K562 (cell line): Measurements from ENCODE around the gene AMDHD2. TPM values are rescaled to one million over a fixed set of nuclear protein-coding genes. Genes with fewer than 3 reads are reported as not detected.
A peak's percentile ranks its signal among the peaks of the same experiment; 100 is the strongest.

Experiments
- ATAC-seq: fragments of 200-7000 bp; cut with Tn5 transposase; 3 replicates; pipeline ENCODE4 v1.9.1; 2020; ENCODE audit warnings: moderate library complexity
- BruUV-seq: library from RNA; stranded (reverse); fragments of 400-500 nt; replicated peaks from 2 replicates; lab custom pipeline; 2021; lab: Mats Ljungman, UMichigan
- CTCF ChIA-PET: fragments of 300-600 bp; formaldehyde crosslinking; extraction: SDS; loops from one replicate; lab custom pipeline; 2021; ENCODE audit warnings: low intra/inter-chr PET ratio; lab: Yijun Ruan, JAX
- POLR2A ChIA-PET: fragments of 300-600, 350-650 bp; sonication (Branson Sonifier 250); formaldehyde crosslinking; extraction: SDS; loops from one replicate; lab custom pipeline; 2021; ENCODE audit warnings: antibody characterized with exemption, inconsistent platforms; lab: Yijun Ruan, JAX
- DNase-seq, 4 experiments: peaks; one replicate each; pipeline versions ENCODE4 v3.0.0 to v3.0.0-alpha.2; 2011 to 2018; ENCODE audit warnings: low spot score in 3 of 4, mixed read lengths in 3 of 4; ENCODE audit errors: extremely low read depth in 1 of 4
- FAIRE-seq: peaks from 2 replicates; lab custom pipeline; 2011; peaks lifted over from hg19 to GRCh38; lab: Jason Lieb, UNC
- H2AFZ ChIP-seq: 2 replicates; pipeline ENCODE4 v1.6.0; 2011; ENCODE audit warnings: low read depth, low read length, control low read depth, inconsistent platforms
- H3K27ac ChIP-seq: fragments of 200-600 bp; 3 replicates; pipeline ENCODE4 v1.8.0; 2011; ENCODE audit warnings: low read depth, mild to moderate bottlenecking, control low read depth, inconsistent platforms, low read length, moderate library complexity, mixed read lengths; ENCODE audit errors: extremely low read depth
- H3K27me3 ChIP-seq, 2 experiments: fragments of 300-600 bp in 1 of 2; 2 replicates in 1 of 2; 3 replicates in 1 of 2; pipeline versions ENCODE4 v1.6.0 to v1.8.0; 2011; ENCODE audit warnings: inconsistent platforms in 2 of 2, low read length in 2 of 2, mild to moderate bottlenecking in 1 of 2, mixed read lengths in 1 of 2, moderate library complexity in 1 of 2; ENCODE audit not compliant: control insufficient read depth in 2 of 2, insufficient read depth in 2 of 2
- H3K36me3 ChIP-seq: fragments of 300-600 bp; 3 replicates; pipeline ENCODE4 v1.8.0; 2011; ENCODE audit warnings: mild to moderate bottlenecking, low read length, inconsistent platforms; ENCODE audit not compliant: control insufficient read depth, insufficient read depth
- H3K4me1 ChIP-seq, 2 experiments: fragments of 200-600 bp in 1 of 2; replicated peaks in 1 of 2; 2 replicates in 1 of 2; 3 replicates in 1 of 2; pipeline versions ENCODE4 v1.5.1 to v1.8.0; 2011; ENCODE audit warnings: inconsistent platforms in 2 of 2, low read length in 2 of 2, mild to moderate bottlenecking in 1 of 2, mixed read lengths in 1 of 2, moderate library complexity in 1 of 2; ENCODE audit not compliant: control insufficient read depth in 2 of 2, insufficient read depth in 2 of 2
- H3K4me2 ChIP-seq: 2 replicates; pipeline ENCODE4 v1.6.1; 2011; ENCODE audit warnings: low read length, control low read depth, inconsistent platforms, mixed read lengths; ENCODE audit not compliant: insufficient read depth
- H3K4me3 ChIP-seq: fragments of 200-600 bp; sonication (generic), shearing (Covaris generic); 2 replicates; pipeline ENCODE4 v1.5.1; 2016; ENCODE audit warnings: control low read depth, inconsistent platforms
- H3K79me2 ChIP-seq: fragments of 200-600 bp; 3 replicates; pipeline ENCODE4 v1.8.0; 2011; ENCODE audit warnings: low read length, inconsistent platforms; ENCODE audit not compliant: control insufficient read depth, insufficient read depth
- H3K9ac ChIP-seq, 2 experiments: 2 replicates each; pipeline versions ENCODE4 v1.6.0 to v1.6.1; 2011; ENCODE audit warnings: low read depth in 2 of 2, low read length in 2 of 2, control low read depth in 1 of 2, inconsistent platforms in 1 of 2, mild to moderate bottlenecking in 1 of 2, mixed read lengths in 1 of 2; ENCODE audit not compliant: insufficient read depth in 1 of 2
- H3K9me1 ChIP-seq: one replicate; pipeline ENCODE4 v1.6.0; 2011; ENCODE audit warnings: inconsistent platforms, mild to moderate bottlenecking, low read length, moderate library complexity; ENCODE audit not compliant: control insufficient read depth, insufficient read depth
- H3K9me3 ChIP-seq: replicated peaks from 2 replicates; pipeline ENCODE4 v1.5.1; 2011; ENCODE audit warnings: low read depth, low read length, inconsistent platforms; ENCODE audit not compliant: control insufficient read depth, insufficient read depth
- H4K20me1 ChIP-seq: replicated peaks from 2 replicates; pipeline ENCODE4 v1.6.1; 2011; ENCODE audit warnings: low read length, inconsistent platforms, mixed read lengths; ENCODE audit not compliant: control insufficient read depth, insufficient read depth
- CEBPZ ChIP-seq: fragments of 150-350 bp; IDR thresholded peaks from 2 replicates; pipeline ENCODE4 v1.6.1; 2014; ENCODE audit warnings: low read depth, mild to moderate bottlenecking, low read length, borderline replicate concordance
- KLF16 ChIP-seq: IDR thresholded peaks from 2 replicates; pipeline ENCODE4 v1.6.1; 2016; ENCODE audit warnings: antibody characterized with exemption
- NFIC ChIP-seq: fragments of 450-650 bp; IDR thresholded peaks from 2 replicates; pipeline ENCODE4 v1.6.1; 2017; ENCODE audit warnings: mild to moderate bottlenecking, inconsistent platforms
- NFIX ChIP-seq: fragments of 250-450 bp; sonication (Bioruptor Pico); IDR thresholded peaks from 2 replicates; pipeline ENCODE4 v1.4.0; 2020; ENCODE audit warnings: low read depth, mild to moderate bottlenecking, moderate library complexity
- ZNF518B ChIP-seq: fragments of 250-450 bp; sonication (Bioruptor Pico); IDR thresholded peaks from 2 replicates; pipeline ENCODE4 v1.5.0; 2021; ENCODE audit warnings: mild to moderate bottlenecking, moderate library complexity
- WGBS: fragments of 100-300 bp; shearing (Covaris generic); methylation state at CpG from one replicate; pipeline ENCODE4 v1.1.6; 2016; ENCODE audit warnings: low coverage, mixed read lengths; ENCODE audit not compliant: insufficient coverage; ENCODE audit errors: missing lambda C conversion rate; 5-methylcytosine and 5-hydroxymethylcytosine counted together
- in situ Hi-C: fragments of 300-500 bp; cut with MboI; formaldehyde crosslinking; loops from 4 replicates; pipeline ENCODE4 v1.15.0; 2018; ENCODE audit warnings: inconsistent platforms, mixed read lengths
- intact Hi-C: fragments of 100-400 bp; cut with micrococcal nuclease; formaldehyde crosslinking; loops from 2 replicates; pipeline ENCODE4 v1.14.2; 2022
- polyA plus RNA-seq, 8 experiments: library from polyadenylated mRNA; depleted of rRNA in 4 of 8; stranded (reverse) in 5 of 8; unstranded in 3 of 8; fragments of >200 nt; fragmentation: Nextera tagmentation in 2 of 8; fragmentation: Illumina TruSeq in 1 of 8; extraction: Ambion mirVana in 2 of 8; extraction: Trizol in 1 of 8; gene quantifications; 2 replicates each; pipeline versions ENCODE4 v1.2.1 to v1.2.3, GENCODE V29; 2011 to 2014; ENCODE audit warnings: inconsistent platforms in 1 of 8, missing spikeins in 1 of 8
- total RNA-seq, 7 experiments: library from RNA; depleted of rRNA in 6 of 7; stranded (reverse); fragments of >200 nt in 6 of 7; fragmentation: Illumina TruSeq in 2 of 7; extraction: Trizol in 2 of 7; gene quantifications; 2 replicates each; pipeline versions ENCODE4 v1.2.1 to v1.2.3, GENCODE V29; 2011 to 2021; ENCODE audit warnings: low replicate concordance in 1 of 7

Gene AMDHD2
- total and polyA plus RNA-seq, 9 of the 15 experiments (the other 6 are each of a cell fraction or from before 2014, with no cell fraction given), result 0.38 to 56.9 (median 18.3) TPM; not detected in 1

DNA sequence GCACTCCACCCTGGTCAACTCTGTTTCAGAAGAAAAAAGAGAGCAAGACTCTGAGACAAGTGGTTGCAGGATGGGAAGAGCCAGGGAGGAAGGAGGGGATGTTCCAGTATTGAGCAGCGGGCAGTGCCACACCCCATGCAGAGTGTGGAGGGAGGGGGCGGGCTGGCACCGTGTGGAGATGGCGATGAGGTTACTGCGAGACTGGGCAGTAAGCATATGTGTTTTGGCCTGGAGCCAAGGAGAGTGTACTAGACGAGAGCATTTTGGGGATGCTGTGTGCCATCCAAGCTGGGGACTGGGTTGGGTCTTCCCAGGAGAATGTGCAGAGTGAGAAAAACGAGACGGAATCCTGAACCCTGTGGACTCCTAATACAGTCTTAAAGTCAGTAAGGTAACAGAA, 41.9 kb upstream of the AMDHD2 start:
- in situ Hi-C loops, result no loop called here
- no peak for DNase-seq
- Histone ChIP-seq H2AFZ (no peak overlapping the region), H3K4me1 (peaks cover 54 to 93% of the 10 kb centered on the region in 2 experiments), H3K79me2 (peaks cover 89% of the 10 kb centered on the region), H3K9ac (peak overlapping the region in 1 of 2 experiments; percentile 77; a peak in 2 of 4 replicates), H3K4me2 (peak overlapping the region; percentile 7; the same call in 1 of the 2 replicates)
- CTCF ChIA-PET, result no interaction called here
- TF ChIP-seq ZNF518B (CRISPR knock-in tag) (no peak), KLF16 (no peak), NFIX (peak; percentile 33; the same call in 1 of the 2 replicates), CEBPZ (no peak), NFIC (peak; percentile 93)
- TF ChIP-seq, all 486 proteins: peak for 2
- no peaks in the 10 kb centered on the region for H3K9me1 ChIP-seq
- ATAC-seq (no peak), FAIRE-seq (no peak)
- no TSS peak for BruUV-seq
- no peaks in the 10 kb centered on the region for H3K9me3 ChIP-seq
- WGBS, result 87% methylated on average over 8 of the region's 8 CpGs
- POLR2A ChIA-PET, result interaction anchor here (0.9 to 1.0 kb wide), 2 partner anchors 23 to 173 kb away, joined by 3 read pairs; no protein-coding TSS in a partner anchor
- peaks cover 3% of the 10 kb centered on the region; the same call in 1 of the 2 replicates for H4K20me1 ChIP-seq
- intact Hi-C loops, result no loop called here
- H3K4me3 ChIP-seq, result no peak overlapping the region
- H3K27me3 ChIP-seq, result no peaks in the 10 kb centered on the region
- no peak overlapping the region for H3K27ac ChIP-seq
- H3K36me3 ChIP-seq, result peaks cover 22% of the 10 kb centered on the region; the same call in 2 of the 3 replicates
